Upper lobe of left lung (tissue), 6 donors: Measurements from ENCODE around the gene ZNF618. TPM values are rescaled to one million over a fixed set of nuclear protein-coding genes. Genes with fewer than 3 reads are reported as not detected.
A peak's percentile ranks its signal among the peaks of the same experiment; 100 is the strongest.

ENCODE experiments used
- ATAC-seq, 2 donors: fragments of 200-7000 bp; cut with Tn5 transposase; one replicate each; pipeline ENCODE4 v1.9.1; 2022; ENCODE audit warnings: mild to moderate bottlenecking in 2 of 2, moderate library complexity in 2 of 2; ENCODE audit not compliant: low FRiP score in 2 of 2
- DNase-seq, 2 donors: peaks; one replicate each; pipeline ENCODE4 v3.0.0-alpha.2; 2019 to 2020
- H3K27ac ChIP-seq, 4 donors: fragments of 200-600 bp; sonication (generic); one replicate each; pipeline ENCODE4 v1.5.1; 2016 to 2019
- H3K27me3 ChIP-seq, 4 donors: fragments of 200-600 bp; sonication (generic); one replicate each; pipeline ENCODE4 v1.5.1; 2017 to 2019
- H3K36me3 ChIP-seq, 4 donors: fragments of 200-600 bp; sonication (generic); one replicate each; pipeline ENCODE4 v1.5.1; 2016 to 2019
- H3K4me1 ChIP-seq, 4 donors: fragments of 200-600 bp; sonication (generic); one replicate each; pipeline ENCODE4 v1.5.1; 2018 to 2019
- H3K4me3 ChIP-seq, 4 donors: fragments of 200-600 bp; sonication (generic); one replicate each; pipeline ENCODE4 v1.5.1; 2017 to 2019; ENCODE audit warnings: mild to moderate bottlenecking in 2 of 4, moderate library complexity in 1 of 4
- H3K9me3 ChIP-seq, 4 donors: fragments of 200-600 bp; sonication (generic); one replicate each; pipeline ENCODE4 v1.5.1; 2018 to 2019
- EP300 ChIP-seq, 4 donors: sonication (generic); formaldehyde crosslinking; IDR thresholded peaks; one replicate each; pipeline ENCODE4 v1.5.1; 2017; ENCODE audit warnings: antibody characterized with exemption in 4 of 4, control low read depth in 2 of 4
- POLR2A ChIP-seq, 4 donors: fragments of 450-650 bp; IDR thresholded peaks; one replicate each; pipeline ENCODE4 v1.5.1; 2016 to 2017; ENCODE audit warnings: antibody characterized with exemption in 4 of 4, mild to moderate bottlenecking in 2 of 4
- POLR2AphosphoS5 ChIP-seq, 2 donors: sonication (generic); formaldehyde crosslinking; IDR thresholded peaks; one replicate each; pipeline ENCODE4 v1.5.1; 2017; ENCODE audit warnings: antibody characterized with exemption in 2 of 2
- WGBS, 2 donors: methylation state at CpG; one replicate each; pipeline ENCODE4 v1.1.5; 2017 to 2018; 5-methylcytosine and 5-hydroxymethylcytosine counted together
- total RNA-seq, 6 donors: library from RNA; depleted of rRNA in 4 of 6; stranded (reverse); fragments of >200 nt in 4 of 6; gene quantifications; one replicate each; pipeline versions ENCODE4 v1.1.0 to v1.2.1, GENCODE V29; 2016 to 2021
- TF ChIP-seq, protein P1 (sequence below), 6 experiments: fragments of 450-650 bp in 4 of 6; fragments of 200-600 bp in 2 of 6; sonication (generic) in 2 of 6; IDR thresholded peaks; one replicate each; pipeline ENCODE4 v1.5.1; 2016 to 2019; ENCODE audit warnings: antibody characterized with exemption in 6 of 6
- donor health status: DM: no; HTN: no; CAD: no; lungs with moderate emphysema.
- donor health status: DM: no; HTN: yes; CAD: no; lungs with severe emphysema.

Gene ZNF618
- total RNA-seq, 6 donors from 2014 or later = 3.2 to 11.6 (median 9.1) TPM

DNA sequence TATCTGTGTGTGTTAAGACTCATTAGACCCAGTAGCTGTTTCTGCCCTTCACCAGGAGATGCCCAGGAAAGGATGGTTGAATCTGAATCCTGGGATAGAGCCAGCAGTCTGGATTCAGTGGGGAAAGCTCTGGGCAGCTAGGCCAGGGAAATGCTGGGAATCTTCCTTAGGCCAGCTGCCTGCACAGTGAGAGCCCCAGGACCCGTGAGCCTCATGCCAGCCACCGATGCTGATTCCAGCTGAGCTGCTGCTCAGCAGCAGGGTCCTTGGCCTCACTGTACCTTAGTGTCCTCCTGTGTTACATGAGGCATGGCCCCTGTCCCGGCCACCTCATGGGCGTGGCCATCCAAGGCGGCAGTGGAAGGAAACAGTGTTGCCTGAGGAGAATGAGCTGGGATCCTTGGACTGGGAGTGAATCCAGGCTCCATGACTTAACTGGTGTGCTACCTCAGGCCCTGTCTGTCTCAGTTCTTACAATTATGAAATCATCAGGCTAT is 114.9 kb downstream of the ZNF618 start:
- 60% methylated on average over 5 of the region's 5 CpGs; no CpG with 5 or more reads in 1 of the 2 donors for WGBS, 2 donors
- Histone ChIP-seq H3K4me3 (no peak overlapping the region), H3K27ac (peak overlapping the region in 1 of 4 donors; percentile 8), H3K36me3 (peaks cover 0 to 9% (median 2%) of the 10 kb centered on the region in 4 donors), H3K4me1 (peaks cover 40 to 47% (median 43%) of the 10 kb centered on the region in 4 donors), H3K27me3 (no peaks in the 10 kb centered on the region), H3K9me3 (no peaks in the 10 kb centered on the region)
- TF ChIP-seq POLR2A (IDR thresholded peaks at IDR 0.05) = no peak
- TF ChIP-seq, protein P1, sequence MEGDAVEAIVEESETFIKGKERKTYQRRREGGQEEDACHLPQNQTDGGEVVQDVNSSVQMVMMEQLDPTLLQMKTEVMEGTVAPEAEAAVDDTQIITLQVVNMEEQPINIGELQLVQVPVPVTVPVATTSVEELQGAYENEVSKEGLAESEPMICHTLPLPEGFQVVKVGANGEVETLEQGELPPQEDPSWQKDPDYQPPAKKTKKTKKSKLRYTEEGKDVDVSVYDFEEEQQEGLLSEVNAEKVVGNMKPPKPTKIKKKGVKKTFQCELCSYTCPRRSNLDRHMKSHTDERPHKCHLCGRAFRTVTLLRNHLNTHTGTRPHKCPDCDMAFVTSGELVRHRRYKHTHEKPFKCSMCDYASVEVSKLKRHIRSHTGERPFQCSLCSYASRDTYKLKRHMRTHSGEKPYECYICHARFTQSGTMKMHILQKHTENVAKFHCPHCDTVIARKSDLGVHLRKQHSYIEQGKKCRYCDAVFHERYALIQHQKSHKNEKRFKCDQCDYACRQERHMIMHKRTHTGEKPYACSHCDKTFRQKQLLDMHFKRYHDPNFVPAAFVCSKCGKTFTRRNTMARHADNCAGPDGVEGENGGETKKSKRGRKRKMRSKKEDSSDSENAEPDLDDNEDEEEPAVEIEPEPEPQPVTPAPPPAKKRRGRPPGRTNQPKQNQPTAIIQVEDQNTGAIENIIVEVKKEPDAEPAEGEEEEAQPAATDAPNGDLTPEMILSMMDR (IDR thresholded peaks at IDR 0.05) = no peak
- TF ChIP-seq POLR2AphosphoS5 (IDR thresholded peaks at IDR 0.05) = peak in 1 of 2 donors; percentile 23
- DNase-seq = peak in 1 of 2 donors; percentile 18
- no peak for ATAC-seq

DNA sequence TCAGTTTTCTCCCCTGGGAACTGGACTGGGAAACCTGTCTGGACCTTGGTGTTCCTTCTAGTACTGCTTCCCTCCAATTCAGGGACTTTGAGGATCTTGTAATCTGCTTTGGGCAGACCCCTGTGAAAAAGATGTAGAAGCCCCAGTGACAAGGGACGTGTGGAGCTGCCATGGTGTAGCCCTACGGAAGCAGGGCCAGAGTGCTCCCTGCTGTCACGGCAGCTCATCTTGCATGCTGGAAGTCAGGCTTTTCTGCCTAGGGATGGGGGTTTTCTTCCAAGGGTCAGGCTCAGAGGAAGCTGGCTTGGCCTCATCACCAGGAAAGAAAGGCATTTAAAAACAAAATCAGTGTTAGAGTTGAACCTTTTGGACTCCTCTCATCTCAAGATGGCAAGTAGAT is 115.6 kb downstream of the ZNF618 start:
- Histone ChIP-seq H3K27ac (peak overlapping the region in 1 of 4 donors; percentile 26), H3K27me3 (no peaks in the 10 kb centered on the region), H3K4me3 (no peak overlapping the region), H3K4me1 (peaks cover 40 to 48% (median 44%) of the 10 kb centered on the region in 4 donors), H3K9me3 (no peaks in the 10 kb centered on the region), H3K36me3 (peaks cover 0 to 9% (median 2%) of the 10 kb centered on the region in 4 donors)
- ATAC-seq = no peak
- WGBS, 2 donors = 92 to 98% methylated on average over 3 of the region's 3 CpGs
- TF ChIP-seq EP300 (IDR thresholded peaks at IDR 0.05) (no peak), POLR2AphosphoS5 (IDR thresholded peaks at IDR 0.05) (no peak), POLR2A (IDR thresholded peaks at IDR 0.05) (no peak)
- TF ChIP-seq, protein P1 (IDR thresholded peaks at IDR 0.05) = no peak
- DNase-seq = peak in 1 of 2 donors; percentile 10

DNA sequence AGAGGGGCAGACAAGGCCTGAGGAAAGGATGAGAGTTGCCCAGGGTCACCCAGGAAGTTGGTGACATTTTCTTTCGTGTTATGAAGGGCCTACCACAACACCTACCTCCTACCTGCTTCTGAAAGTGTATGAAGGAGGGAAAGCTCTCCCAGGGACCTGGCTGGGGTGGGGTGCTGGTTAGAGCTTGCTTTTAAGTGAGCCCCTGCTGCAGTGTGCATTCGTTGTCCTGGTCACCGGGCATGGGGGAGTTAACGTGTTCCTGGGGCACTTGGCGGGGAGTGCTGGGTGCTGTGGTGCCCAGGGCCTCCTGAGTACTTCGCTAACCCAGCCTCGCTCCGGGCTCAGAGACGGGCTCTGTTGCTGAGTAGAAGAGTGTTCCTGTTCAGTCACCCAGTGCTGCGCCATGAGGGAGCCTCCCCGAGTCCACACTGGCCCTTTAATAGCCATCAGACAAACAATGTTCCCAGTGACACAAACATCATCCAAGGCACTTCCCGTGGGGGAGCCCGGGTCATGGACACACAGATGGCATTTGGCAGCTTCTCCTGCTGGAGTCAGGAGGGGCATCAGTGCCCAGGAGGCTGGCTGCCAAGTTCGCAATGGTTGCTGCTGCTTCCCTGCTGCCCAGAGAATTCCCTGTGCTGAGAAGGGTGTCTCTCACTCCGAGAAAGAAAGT is 116.3 kb downstream of the ZNF618 start:
- H3K4me3 ChIP-seq = peak overlapping the region in 1 of 4 donors; percentile 11
- H3K36me3 ChIP-seq = peaks cover 0 to 9% (median 2%) of the 10 kb centered on the region in 4 donors
- peak in 1 of 2 donors; percentile 9 for ATAC-seq
- TF ChIP-seq, protein P1 (IDR thresholded peaks at IDR 0.05) = no peak
- peak in 1 of 2 donors; percentile 68 for TF ChIP-seq POLR2AphosphoS5 (IDR thresholded peaks at IDR 0.05)
- H3K27ac ChIP-seq = peak overlapping the region; percentile 7 to 61 (median 15)
- DNase-seq = peak; percentile 37 to 47
- H3K27me3 ChIP-seq = no peaks in the 10 kb centered on the region
- WGBS, 2 donors = 16 to 51% methylated on average over 5 to 15 of the region's 15 CpGs
- H3K9me3 ChIP-seq = no peaks in the 10 kb centered on the region
- peaks cover 40 to 48% (median 44%) of the 10 kb centered on the region in 4 donors for H3K4me1 ChIP-seq

DNA sequence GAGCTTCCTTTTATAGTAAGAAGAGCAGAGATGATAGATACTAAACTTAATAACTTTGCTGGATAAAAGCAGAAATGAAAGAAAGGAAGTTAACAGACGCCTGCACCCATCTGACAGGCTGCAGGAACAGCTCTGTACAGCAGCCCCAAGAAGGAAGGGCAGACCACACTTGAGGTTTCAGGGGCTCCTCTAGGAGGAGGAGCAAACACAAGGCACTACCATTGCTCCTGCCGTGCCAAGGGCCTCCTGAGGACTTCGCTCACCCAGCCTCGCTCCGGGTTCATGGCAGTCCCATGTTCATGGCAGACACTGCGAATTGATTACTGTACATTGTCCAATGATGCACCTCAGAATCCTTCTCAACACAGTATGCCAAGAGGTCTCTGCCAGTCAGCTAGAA is 116.9 kb downstream of the ZNF618 start:
- H3K27ac ChIP-seq = peak overlapping the region in 2 of 4 donors; percentile 7 to 61
- ATAC-seq (peak in 1 of 2 donors; percentile 17), DNase-seq (no peak)
- peaks cover 0 to 9% (median 2%) of the 10 kb centered on the region in 4 donors for H3K36me3 ChIP-seq
- TF ChIP-seq EP300 (IDR thresholded peaks at IDR 0.05) (no peak), POLR2A (IDR thresholded peaks at IDR 0.05) (no peak), POLR2AphosphoS5 (IDR thresholded peaks at IDR 0.05) (no peak)
- TF ChIP-seq, protein P1 (IDR thresholded peaks at IDR 0.05) = no peak
- WGBS, 2 donors = 46 to 54% methylated on average over 2 to 6 of the region's 6 CpGs
- H3K9me3 ChIP-seq = no peaks in the 10 kb centered on the region
- peaks cover 40 to 48% (median 44%) of the 10 kb centered on the region in 4 donors for H3K4me1 ChIP-seq
- H3K4me3 ChIP-seq = peak overlapping the region in 1 of 4 donors; percentile 11
- H3K27me3 ChIP-seq = no peaks in the 10 kb centered on the region
